H1 (cell line): ENCODE measurements around the gene ADGRV1. TPM values are rescaled to one million over a fixed set of nuclear protein-coding genes. Genes with fewer than 3 reads are reported as not detected.

ENCODE experiments used
- RBBP5 ChIP-seq: IDR thresholded peaks from 2 replicates; pipeline ENCODE4 v1.7.1; 2012; ENCODE audit warnings: low read depth, mild to moderate bottlenecking, inconsistent platforms, low read length, moderate library complexity, borderline replicate concordance
- polyA plus RNA-seq, 7 experiments: library from polyadenylated mRNA; depleted of rRNA in 3 of 7; stranded (reverse) in 5 of 7; unstranded in 2 of 7; fragments of >200 nt in 5 of 7; fragments of 200-250 nt in 2 of 7; gene quantifications; 1 replicate in 5 of 7; 2 replicates in 1 of 7; 4 replicates in 1 of 7; pipeline versions ENCODE4 v1.2.1 to v1.2.3, GENCODE V29; 2011 to 2013; ENCODE audit warnings: missing spikeins in 2 of 7, mixed read lengths in 2 of 7
- total RNA-seq: library from RNA; stranded (reverse); fragmentation: NEBNext Ultra II Directional; extraction: Animal tissue kit (Norgen Biotek cat#: 25700); gene quantifications from 2 replicates; pipeline ENCODE4 v1.2.1, GENCODE V29; 2021

The ADGRV1 gene
- total and polyA plus RNA-seq, 2 of the 8 experiments (the other 6 are each of a cell fraction or from before 2014, with no cell fraction given), result 53.1 to 62.2 TPM

GRCh38 chr5:90553711-90554110 is 4.9 kb upstream of the ADGRV1 start (continued):
- TF ChIP-seq RBBP5, result no peak
- TF ChIP-seq, all 59 proteins: peak for 0
